NCI-H1092 (cell line): Measurements from ENCODE around the gene HECW1.

ENCODE experiments used
- DNase-seq: peaks from one replicate; lab custom pipeline; 2025; lab: John Stamatoyannopoulos, UW

HECW1 gene

DNA sequence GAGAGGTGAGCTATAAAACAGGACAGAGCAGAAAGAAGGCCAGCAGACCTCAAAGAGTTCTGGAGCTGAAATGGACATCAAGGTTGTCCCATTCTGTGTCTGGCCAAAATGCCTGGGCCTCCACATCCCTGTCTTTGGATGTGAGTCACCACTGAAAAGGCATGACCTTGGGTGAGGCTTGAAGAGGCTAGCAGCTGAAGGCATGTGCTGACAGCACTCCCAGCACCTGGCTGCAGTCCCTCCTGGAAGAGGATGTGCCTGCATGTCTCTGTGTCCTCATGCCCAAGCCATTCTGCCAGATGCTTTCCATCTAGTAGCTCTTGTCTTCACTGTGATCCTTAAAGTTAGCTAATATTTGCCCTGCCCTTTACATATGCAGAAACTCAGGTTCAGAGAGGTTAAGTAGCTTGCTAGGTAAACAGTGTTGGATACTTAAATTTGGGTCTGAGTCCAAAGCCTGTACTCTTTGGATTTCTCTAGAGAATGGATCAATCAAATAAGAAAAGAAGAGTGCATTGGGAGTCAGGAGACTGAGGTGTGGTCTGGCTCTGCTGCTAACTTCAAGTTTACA lies 35.8 kb downstream of the HECW1 start:
- no peak for DNase-seq

GRCh38 chr7:43151076-43151475 lies 38.6 kb downstream of the HECW1 start:
- no peak for DNase-seq

- DNase-seq: no peak
These were observed 40.2 kb downstream of the HECW1 start for GRCh38 chr7:43152696-43153095.

DNA sequence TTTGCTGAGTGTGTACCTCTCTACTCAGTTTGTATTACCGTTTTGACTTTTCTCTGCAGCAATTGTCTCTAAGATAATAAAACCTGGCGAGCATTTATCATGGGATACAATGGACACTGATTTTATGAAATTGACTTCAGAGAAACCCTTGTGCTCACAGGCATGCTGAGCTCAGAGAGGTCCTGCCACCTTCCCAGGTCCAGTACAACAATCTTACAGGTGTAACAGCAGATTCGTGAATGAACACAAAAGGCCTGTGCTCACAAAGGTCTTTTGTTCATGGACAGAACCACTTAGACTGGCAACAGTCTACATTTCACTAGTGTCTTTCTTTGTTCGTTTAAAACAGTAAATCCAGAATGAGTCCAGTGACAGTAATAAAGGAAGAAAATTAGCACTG lies 43.2 kb downstream of the HECW1 start:
- DNase-seq: no peak

- DNase-seq: no peak
These were observed 51.4 kb downstream of the HECW1 start for GRCh38 chr7:43163885-43164284.

DNA sequence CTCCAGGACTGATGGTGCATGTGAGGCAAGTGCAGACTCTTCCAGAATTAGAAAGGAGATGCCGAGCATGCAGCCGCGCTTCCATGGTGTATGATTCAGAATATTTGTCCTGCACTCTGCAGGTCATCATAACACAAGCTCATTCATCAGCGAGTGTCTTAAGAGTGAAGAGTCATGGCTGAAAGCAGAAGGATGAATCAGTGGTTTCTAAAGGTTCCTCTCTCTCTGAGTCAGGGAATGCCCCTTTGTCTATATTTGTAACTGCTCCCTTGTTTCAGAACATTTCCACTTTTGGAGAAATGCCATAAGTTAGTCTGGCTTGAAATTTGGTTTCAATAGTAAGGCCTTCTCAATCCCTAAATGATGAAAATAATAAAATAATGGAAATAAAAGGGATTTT lies 52.3 kb downstream of the HECW1 start:
- DNase-seq: no peak

DNA sequence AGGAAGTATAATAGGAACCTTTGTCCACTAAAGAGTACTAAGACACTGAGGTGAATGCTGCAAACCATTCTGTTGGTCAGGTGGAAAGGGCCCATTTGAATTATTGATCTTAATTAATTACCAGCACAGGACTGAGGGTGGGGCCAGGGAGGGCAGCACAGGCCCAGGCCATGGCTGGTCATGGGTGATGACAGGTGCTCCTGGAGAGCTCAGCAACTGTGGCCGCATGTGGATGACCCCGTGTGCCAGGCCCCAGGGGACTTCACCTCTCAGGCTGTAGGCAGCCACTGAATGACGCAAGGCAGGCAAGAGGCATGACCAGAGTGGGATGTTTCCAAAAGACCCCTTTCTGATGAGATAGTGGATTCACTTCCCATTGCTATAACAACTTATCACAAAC lies 54.2 kb downstream of the HECW1 start:
- DNase-seq: no peak

DNA sequence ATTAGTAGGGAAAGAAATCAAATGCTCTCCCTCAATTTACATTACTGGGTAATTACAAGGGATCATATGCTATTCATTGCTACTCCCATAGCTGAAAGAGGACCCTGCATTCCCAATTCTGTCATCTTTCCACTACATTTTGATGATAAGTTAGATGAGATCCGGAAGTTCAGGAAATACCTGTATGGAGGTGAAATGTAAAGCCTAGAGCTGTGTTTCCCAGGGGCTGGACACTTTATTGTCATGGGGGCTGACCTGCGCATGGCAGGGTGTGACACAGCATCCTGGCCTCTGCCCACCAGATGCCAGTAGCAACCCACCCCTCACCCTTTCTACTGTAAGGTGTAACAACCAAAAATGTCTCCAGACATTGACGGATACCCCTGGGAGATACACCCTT lies 56.6 kb downstream of the HECW1 start:
- DNase-seq: no peak

DNA sequence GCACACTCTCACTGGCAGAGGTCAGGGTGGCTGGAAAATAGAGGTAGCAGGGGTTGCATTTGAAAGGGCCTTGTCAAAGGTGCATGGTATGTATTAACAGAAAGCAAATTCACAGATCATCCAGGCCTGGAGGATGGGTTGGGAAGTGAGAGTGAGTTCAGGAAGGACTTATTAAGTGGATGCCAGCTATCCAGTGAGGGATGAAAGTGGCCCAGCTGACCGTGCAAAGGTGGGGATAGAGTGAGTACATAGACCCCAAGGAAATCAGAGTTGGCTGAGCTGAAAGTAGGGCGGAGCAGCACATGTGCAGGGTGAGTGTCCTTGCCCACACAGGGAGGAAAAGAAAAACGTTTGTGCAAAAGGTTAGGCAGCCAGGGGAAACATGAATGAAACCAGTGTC lies 58.1 kb downstream of the HECW1 start:
- no peak for DNase-seq

- DNase-seq: no peak
These were observed 63.2 kb downstream of the HECW1 start for GRCh38 chr7:43175570-43176200.

DNA sequence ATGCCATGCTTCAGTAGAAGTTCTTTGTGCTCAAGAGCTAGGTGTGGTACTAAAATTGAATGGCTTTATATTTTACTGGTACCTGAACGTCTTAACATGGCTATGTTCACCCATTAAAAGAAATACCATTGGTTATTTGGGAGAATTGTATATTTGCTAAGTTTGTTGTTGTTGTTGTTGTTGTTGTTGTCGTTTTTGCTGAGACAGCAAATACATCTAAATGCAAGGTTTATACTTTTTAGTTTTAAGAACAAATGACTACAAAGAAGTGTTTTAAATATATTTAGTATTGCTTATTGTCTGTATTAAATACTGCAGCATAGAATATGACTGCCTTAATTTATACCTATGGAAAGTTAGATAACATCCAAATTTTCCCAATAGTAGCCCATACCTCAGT lies 66.9 kb downstream of the HECW1 start:
- DNase-seq: no peak

DNA sequence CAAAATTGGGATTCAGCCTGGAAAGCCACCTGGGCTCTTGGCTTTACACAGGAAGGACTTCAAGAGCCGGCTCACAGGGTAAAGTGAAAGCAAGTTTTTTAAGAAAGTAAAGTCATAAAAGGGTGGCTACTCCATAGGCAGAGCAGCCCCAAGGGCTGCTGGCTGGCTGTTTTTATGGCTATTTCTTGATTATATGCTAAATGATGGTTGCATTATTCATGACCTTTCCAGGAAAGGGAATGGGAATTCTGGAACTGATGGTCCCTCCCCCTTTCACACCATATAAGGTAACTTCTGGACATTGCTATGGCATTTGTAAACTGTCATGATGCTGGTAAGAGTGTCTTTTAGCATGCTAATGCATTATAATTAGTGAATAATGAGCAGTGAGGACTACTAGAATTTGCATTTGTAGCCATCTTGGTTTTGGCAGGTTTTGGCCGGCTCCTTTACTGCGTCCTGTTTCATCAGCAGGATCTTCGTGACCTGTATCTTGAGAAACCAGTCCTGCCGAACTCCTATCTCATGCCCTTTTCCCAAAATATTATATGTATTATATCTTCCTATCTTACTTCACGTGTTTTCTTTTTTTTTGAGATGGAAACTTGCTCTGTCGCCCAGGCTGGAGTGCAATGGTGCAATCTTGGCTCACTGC lies 80.5 kb downstream of the HECW1 start:
- no peak for DNase-seq

GRCh38 chr7:43193893-43194292 lies 81.4 kb downstream of the HECW1 start:
- no peak for DNase-seq

DNA sequence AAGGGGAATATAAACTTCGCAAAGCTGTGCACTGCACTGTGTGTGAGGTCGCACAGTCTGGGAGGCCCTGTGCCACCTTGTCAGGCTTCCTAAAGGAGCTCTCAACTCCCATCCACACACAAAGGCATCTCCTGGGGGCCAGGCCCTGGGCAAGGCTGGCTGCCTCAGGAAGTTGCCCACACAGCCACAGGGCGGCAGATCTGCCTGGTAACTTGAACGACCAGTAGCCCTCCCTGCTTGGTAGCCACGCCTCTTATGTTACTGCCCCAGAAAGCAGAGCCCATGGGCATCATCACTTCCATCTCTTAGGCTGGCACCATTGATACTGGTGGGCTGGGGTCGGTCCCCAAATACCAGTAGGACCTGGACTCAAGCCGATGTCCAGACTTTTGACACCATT lies 82.8 kb downstream of the HECW1 start:
- DNase-seq: no peak

- no peak for DNase-seq
These were observed 83.3 kb downstream of the HECW1 start for GRCh38 chr7:43195768-43196167.

DNA sequence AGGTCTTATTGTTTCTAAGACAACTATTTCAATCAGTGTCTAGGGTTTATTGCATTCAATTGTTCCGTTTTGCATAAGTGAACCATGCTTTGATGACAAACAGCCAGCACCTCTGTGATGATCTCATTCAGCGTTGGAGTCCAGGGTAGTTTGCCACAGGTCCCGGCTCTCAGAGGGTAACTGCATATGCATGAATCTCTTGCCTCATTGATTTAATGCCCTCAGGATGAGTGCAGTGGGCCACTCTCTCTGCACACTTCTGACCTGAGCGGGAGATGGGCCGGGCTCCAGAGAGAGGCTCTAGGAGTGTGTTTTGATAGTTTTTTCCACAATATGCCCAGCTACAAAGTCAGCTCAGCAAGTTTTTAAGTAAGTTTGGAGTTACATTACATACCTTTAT lies 83.9 kb downstream of the HECW1 start:
- no peak for DNase-seq

DNA sequence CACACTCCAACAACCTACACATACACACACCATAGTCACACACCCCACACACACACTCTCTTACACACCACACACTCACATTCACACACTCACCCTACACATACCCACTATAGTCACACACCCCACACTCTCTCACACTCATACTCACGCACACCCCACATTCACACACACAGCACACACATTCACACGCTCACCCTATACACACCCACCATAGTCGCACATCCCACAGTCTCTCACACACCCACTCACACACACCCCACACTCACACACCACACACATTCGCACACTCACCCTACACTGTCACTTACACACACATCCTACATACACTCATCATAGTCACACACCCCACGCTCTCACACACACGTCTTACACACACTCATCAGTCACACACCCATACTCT lies 85.6 kb downstream of the HECW1 start:
- no peak for DNase-seq

DNA sequence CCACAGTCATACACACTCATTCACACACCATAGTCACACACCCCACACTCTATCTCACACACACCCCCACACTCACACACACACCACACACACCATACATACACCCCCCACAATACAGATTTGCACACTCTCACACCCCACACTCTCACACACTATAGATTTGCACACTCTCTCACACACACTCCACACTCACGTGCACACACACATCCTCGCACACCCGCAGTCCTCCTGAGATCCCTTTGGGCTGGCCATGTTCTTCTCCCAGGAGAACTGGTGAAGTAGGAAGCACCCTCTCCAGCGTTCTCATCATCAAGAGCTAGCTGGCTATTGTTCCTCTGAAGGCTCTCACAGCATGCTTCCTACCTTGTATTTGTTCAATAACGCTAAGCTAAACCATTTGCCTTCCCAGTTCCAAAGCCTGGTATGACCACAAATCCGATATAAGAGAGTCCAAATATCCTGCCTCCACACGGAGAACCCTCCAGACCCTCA lies 86.2 kb downstream of the HECW1 start:
- no peak for DNase-seq

GRCh38 chr7:43199371-43200160 lies 87.1 kb downstream of the HECW1 start:
- no peak for DNase-seq

DNA sequence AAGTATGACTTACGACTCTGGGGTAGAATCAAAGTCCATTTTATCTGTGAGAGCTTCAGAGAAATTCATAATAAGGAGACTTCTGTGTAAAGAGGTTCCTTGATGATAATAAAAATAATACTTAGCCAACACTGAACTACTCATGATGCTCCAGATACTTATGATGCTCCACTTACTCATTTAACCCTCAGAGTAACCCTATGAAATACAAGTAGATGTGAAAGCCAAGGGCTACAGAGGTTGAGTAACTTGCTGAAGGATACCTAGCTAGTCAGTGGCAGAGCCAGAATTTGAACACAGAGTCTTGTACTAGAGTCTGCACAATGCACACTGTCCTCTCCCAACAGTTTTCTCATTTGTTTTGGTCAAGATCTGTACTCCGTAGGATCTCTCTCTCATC lies 89.5 kb downstream of the HECW1 start:
- DNase-seq: no peak

DNA sequence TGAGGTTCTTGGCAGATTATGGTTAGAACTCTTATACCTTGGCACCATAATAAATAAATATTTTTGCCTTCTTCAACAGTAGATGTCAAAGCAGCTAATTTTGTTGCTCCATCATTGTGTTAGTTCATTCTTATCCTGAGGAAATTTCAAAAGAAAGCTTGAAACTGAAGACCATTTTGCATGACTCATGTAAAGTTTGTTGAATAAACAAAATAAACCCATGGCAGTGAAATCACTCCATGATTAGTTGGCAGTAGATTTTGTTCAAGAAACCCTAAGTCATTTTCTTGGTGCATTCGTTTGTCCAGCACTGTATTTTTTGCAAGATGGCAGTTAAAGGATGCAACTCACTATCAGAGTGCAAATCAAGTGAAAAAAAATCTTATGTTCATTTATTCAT lies 91.6 kb downstream of the HECW1 start:
- no peak for DNase-seq

DNA sequence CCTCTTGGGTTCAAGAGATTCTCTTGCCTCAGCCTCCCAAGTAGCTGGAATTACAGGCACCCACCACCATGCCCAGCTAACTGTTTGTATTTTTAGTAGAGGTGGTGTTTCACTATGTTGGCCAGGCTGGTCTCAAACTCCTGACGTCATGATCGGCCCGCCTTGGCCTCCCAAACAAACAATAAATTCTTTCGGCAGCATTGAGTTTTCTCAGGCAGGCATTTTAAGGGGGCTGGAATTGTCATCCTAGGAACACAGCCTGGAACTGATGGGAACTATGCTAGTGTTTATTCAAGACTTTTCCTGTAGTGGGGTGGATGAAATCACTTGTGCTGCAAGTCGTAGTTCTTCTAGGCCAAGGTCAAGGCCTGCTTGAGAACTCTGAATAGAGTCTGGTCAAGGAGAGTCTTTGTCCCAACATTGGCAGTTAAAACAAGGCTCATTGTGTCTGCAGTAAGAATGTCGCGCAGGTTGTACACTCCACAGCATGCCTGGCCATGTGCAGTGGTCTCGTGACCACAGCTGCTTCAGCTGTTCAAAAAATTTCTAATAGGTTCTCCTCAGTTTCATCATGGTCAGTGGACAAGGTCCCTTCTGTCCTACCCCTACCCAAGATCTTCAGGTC lies 92.8 kb downstream of the HECW1 start:
- DNase-seq: no peak
